Fibroblast of mammary gland (primary cell): ENCODE measurements around the gene MRI1.

Source experiments
- DNase-seq: peaks from one replicate; pipeline ENCODE4 v3.0.0-alpha.2; 2010; ENCODE audit warnings: low read depth
- H3K4me3 ChIP-seq: 2 replicates; pipeline ENCODE4 v1.5.1; 2011; ENCODE audit warnings: low read depth, mild to moderate bottlenecking, low read length, moderate library complexity; ENCODE audit not compliant: control insufficient read depth
- TF ChIP-seq, protein P1 (sequence below): conservative IDR thresholded peaks from 2 replicates; pipeline ENCODE4 v1.5.1; 2011; ENCODE audit warnings: low read depth, low read length, inconsistent platforms; ENCODE audit not compliant: control insufficient read depth, insufficient read depth

The MRI1 gene

GRCh38 chr19:13764101-13764807 is at the start of gene MRI1:
Gene MRI1 (plus strand): TSS chr19:13764522. CDS start chr19:13764589, 67 bp downstream.
- peak within 1 kb of the TSS; percentile 69 for H3K4me3 ChIP-seq
- TF ChIP-seq, protein P1, sequence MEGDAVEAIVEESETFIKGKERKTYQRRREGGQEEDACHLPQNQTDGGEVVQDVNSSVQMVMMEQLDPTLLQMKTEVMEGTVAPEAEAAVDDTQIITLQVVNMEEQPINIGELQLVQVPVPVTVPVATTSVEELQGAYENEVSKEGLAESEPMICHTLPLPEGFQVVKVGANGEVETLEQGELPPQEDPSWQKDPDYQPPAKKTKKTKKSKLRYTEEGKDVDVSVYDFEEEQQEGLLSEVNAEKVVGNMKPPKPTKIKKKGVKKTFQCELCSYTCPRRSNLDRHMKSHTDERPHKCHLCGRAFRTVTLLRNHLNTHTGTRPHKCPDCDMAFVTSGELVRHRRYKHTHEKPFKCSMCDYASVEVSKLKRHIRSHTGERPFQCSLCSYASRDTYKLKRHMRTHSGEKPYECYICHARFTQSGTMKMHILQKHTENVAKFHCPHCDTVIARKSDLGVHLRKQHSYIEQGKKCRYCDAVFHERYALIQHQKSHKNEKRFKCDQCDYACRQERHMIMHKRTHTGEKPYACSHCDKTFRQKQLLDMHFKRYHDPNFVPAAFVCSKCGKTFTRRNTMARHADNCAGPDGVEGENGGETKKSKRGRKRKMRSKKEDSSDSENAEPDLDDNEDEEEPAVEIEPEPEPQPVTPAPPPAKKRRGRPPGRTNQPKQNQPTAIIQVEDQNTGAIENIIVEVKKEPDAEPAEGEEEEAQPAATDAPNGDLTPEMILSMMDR, result no peak
- peak; percentile 61 for DNase-seq

DNA sequence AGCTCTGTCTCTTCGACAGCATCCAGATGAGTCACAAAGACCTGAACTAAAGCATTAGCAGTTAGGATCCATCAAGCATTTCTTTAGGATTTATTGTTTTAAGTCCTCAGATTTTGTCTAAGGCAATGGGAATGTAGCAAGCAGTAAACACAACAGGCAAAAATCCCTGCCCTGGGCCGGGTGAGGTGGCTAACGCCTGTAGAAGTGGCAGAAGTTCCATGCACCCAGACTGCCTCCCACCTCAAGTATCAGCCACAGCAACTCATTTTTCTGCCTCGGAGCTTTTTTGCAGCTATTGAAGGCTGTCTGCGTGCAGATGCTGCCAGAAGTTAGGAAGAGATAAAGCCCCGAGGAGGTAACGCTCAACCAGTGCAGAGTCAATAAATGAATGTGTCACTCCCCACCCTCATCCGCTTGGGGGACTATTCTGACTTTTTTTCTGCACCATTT is 47.1 kb upstream of the MRI1 start:
- DNase-seq, result no peak
- TF ChIP-seq, protein P1, result no peak
- no peak overlapping the region for H3K4me3 ChIP-seq

- no peak overlapping the region for H3K4me3 ChIP-seq
- TF ChIP-seq, protein P1, result no peak
- peak; percentile 47 for DNase-seq
Measured at GRCh38 chr19:13718733-13719132, 45.6 kb upstream of the MRI1 start.

DNA sequence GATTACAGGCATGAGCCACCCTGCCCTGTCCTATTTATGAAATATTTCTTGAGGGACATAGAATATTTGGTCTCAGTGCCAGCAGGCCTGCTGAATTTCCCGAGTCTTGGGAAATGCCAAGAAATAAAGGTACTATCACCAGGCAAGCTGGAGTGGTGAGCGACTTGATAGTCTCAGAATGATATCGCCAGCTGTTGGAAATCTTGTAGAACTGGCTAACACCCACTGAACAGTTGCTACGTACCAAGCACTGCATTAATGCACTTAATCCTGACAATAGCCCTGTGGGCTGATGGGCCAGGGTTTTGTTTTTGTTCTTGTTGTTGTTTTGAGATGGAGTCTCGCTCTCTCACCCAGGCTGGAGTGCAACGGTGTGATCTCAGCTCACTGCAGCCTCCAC is 42.2 kb upstream of the MRI1 start:
- no peak overlapping the region for H3K4me3 ChIP-seq
- no peak for DNase-seq
- TF ChIP-seq, protein P1, result no peak

DNA sequence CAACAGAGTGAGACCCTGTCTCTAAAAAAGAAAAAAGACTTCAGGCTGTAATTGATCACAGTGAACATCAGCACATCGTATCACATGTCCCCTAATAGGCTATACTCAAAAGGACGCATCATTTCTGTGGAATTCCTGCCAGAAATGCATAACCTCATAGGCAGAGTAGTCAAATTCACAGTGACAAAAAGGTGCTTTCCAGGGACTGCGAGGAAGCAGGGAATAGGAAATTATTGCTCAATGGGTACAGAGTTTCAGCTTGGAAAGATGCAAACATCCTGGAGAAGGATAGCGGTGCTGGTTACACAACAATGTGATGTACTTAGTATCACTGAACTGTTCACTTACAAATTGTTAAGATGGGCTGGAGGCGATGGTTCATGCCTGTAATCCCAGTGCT is 41.1 kb upstream of the MRI1 start:
- TF ChIP-seq, protein P1, result no peak
- no peak overlapping the region for H3K4me3 ChIP-seq
- peak; percentile 40 for DNase-seq

DNA sequence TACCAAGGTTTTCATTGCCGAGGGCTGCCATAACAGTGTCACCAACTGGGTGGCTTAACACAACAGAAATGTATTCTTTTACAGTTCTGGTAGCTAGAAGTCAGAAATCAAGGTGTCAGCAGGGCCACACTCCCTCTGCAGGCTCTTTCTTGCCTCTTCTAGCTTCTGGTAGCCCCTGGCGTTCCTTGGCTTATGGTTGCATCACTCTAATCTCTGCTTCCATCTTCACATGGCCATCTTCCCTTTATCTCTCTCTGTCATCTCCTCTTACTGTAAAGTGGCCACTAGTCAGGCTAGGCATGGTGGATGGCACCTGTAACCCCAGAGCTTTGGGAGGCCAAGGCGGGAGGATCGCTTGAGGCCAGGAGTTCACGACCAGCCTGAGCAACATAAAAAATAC is 38.0 kb upstream of the MRI1 start:
- no peak overlapping the region for H3K4me3 ChIP-seq
- no peak for DNase-seq
- TF ChIP-seq, protein P1, result no peak
